AG04450 (cell line): Measurements from ENCODE around the gene CCDC88C. TPM values are rescaled to one million over a fixed set of nuclear protein-coding genes. Genes with fewer than 3 reads are reported as not detected.

Experiments used
- CTCF ChIA-PET: fragments of 300-600, 350-600 bp; formaldehyde crosslinking; extraction: SDS; loops from one replicate; lab custom pipeline; 2022; ENCODE audit warnings: antibody characterized with exemption, inconsistent platforms; lab: Charles Lee
- POLR2A ChIA-PET: fragments of 350-600 bp; formaldehyde crosslinking; extraction: SDS; loops from one replicate; lab custom pipeline; 2021; ENCODE audit warnings: antibody characterized with exemption, inconsistent platforms; lab: Yijun Ruan, JAX
- DNase-seq: peaks from one replicate; pipeline ENCODE4 v3.0.0-alpha.2; 2011; ENCODE audit warnings: low read depth, low spot score
- H3K27ac ChIP-seq: one replicate; pipeline ENCODE4 v1.5.1; 2012; ENCODE audit warnings: low read depth, low read length, control low read depth
- H3K27me3 ChIP-seq: one replicate; pipeline ENCODE4 v1.6.0; 2012; ENCODE audit warnings: low read length; ENCODE audit not compliant: control insufficient read depth, insufficient read depth
- H3K4me3 ChIP-seq: 2 replicates; pipeline ENCODE4 v1.5.1; 2011; ENCODE audit warnings: mild to moderate bottlenecking, low read depth, low read length, control low read depth
- H3K9me3 ChIP-seq: 2 replicates; pipeline ENCODE4 v1.5.1; 2012; ENCODE audit warnings: low read length; ENCODE audit not compliant: control insufficient read depth, insufficient read depth
- polyA plus RNA-seq: library from polyadenylated mRNA; depleted of rRNA; stranded (reverse); fragments of >200 nt; gene quantifications from 2 replicates; pipeline ENCODE4 v1.2.3, GENCODE V29; 2011
- TF ChIP-seq, protein P1 (sequence below): IDR thresholded peaks from 2 replicates; pipeline ENCODE4 v1.5.1; 2011; ENCODE audit warnings: low read depth, low read length, control low read depth, inconsistent platforms

CCDC88C gene
- polyA plus RNA-seq, 1 experiment = 0.01 TPM

DNA sequence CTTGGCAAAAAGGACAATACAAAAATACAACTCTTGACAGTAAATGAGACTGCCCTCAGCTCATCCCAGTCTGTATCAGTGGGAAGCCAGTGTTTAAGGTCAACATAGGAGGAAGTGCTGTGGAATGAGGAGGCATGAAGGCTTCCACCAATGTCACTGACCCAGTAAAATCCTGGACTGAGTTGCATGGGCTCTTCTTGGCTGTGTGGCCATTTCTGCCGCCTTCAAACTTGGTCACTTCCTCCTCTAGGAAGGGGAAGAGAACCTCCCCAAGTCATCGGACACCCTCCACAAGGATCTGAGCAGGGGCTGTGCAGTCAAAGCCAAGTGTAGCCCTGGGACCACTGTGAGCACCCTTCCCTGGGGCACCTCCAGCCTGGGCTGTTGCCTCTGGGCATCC is 185.0 kb downstream of the CCDC88C start:
- no peak for DNase-seq
- H3K27ac ChIP-seq = no peak overlapping the region
- TF ChIP-seq, protein P1, sequence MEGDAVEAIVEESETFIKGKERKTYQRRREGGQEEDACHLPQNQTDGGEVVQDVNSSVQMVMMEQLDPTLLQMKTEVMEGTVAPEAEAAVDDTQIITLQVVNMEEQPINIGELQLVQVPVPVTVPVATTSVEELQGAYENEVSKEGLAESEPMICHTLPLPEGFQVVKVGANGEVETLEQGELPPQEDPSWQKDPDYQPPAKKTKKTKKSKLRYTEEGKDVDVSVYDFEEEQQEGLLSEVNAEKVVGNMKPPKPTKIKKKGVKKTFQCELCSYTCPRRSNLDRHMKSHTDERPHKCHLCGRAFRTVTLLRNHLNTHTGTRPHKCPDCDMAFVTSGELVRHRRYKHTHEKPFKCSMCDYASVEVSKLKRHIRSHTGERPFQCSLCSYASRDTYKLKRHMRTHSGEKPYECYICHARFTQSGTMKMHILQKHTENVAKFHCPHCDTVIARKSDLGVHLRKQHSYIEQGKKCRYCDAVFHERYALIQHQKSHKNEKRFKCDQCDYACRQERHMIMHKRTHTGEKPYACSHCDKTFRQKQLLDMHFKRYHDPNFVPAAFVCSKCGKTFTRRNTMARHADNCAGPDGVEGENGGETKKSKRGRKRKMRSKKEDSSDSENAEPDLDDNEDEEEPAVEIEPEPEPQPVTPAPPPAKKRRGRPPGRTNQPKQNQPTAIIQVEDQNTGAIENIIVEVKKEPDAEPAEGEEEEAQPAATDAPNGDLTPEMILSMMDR = no peak
- H3K27me3 ChIP-seq = no peaks in the 10 kb centered on the region
- no peak overlapping the region for H3K4me3 ChIP-seq
- ChIA-PET CTCF (no interaction called here), POLR2A (no interaction called here)
- H3K9me3 ChIP-seq = peaks cover 16% of the 10 kb centered on the region

DNA sequence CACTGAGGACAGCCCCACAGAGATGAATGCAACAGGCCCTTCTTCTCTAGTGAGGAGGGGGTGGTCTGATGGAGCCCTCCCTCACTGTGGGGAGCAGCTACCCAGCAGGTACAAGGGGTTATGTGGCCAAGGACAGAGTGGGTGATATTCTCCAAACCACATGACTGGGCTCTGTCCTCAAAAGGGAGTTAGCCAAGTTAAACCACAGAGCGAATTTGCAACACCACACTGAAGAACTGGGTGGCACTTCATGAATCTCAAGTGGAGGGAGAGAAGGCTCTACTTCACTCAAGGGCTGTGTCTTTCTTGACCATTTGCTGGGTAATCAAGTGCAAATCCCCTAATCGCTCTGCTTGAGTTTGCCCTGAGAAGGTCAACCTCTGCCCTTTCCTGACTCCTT is 185.6 kb downstream of the CCDC88C start:
- Histone ChIP-seq H3K27ac (no peak overlapping the region), H3K9me3 (peaks cover 16% of the 10 kb centered on the region), H3K27me3 (no peaks in the 10 kb centered on the region), H3K4me3 (no peak overlapping the region)
- TF ChIP-seq, protein P1 = no peak
- DNase-seq = no peak
- CTCF ChIA-PET = no interaction called here
- POLR2A ChIA-PET = no interaction called here

DNA sequence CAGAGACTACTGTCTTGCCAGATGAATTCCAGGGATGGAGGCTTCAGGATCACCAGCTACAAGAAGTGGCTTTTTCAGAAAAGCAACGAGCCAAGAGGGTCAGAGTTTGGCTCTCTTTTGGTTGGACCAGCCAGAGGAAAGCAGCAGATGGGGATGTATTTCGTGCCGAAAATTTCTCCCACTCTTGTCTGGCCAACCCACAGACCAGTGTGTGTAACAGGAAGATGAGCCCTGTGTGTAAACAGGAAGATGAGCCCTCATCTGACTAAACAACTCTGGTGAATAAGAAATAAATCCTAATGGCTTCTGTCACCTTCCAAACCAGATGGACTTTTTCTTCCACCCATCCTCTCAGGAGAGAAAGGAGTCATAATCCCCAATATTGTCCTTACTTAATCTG is 186.2 kb downstream of the CCDC88C start:
- TF ChIP-seq, protein P1 = no peak
- no peaks in the 10 kb centered on the region for H3K27me3 ChIP-seq
- peaks cover 16% of the 10 kb centered on the region for H3K9me3 ChIP-seq
- ChIA-PET POLR2A (no interaction called here), CTCF (no interaction called here)
- no peak overlapping the region for H3K4me3 ChIP-seq
- H3K27ac ChIP-seq = no peak overlapping the region
- no peak for DNase-seq

DNA sequence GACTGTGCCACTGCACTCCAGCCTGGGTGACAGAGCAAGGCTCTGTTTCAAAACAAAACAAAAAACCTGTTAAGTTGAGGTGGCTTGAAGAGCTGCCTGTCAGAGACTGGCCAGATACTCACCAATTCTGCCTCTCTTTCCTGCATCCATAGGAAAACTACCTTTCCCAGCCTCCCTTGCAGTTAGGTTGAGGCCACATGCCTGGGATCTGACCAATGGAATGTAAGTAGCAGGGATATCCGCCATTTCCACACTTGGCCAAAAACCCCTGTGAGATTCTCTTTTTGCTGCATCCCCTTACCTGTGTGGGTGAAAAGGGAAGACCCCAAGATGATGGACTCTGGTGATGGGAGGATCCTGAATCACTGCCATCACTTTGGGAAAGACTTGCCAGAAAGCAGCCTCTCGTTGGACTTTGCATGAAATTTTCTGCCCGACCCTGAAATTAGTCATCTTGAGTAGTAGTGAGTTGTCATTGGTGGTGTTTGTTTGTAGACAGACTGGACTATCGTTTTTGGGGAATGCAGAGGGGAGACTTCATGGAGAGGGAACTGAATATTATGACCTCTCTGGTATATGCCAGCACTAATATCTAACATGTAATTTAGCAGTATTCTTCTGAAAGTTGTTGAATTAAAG is 187.1 kb downstream of the CCDC88C start:
- no peak for DNase-seq
- Histone ChIP-seq H3K27ac (no peak overlapping the region), H3K4me3 (no peak overlapping the region), H3K27me3 (no peaks in the 10 kb centered on the region), H3K9me3 (peaks cover 16% of the 10 kb centered on the region)
- POLR2A ChIA-PET = interaction anchor here (0.6 kb wide), 1 partner anchor 11 kb away, joined by 6 read pairs; no protein-coding TSS in a partner anchor
- TF ChIP-seq, protein P1 = no peak
- CTCF ChIA-PET = no interaction called here

DNA sequence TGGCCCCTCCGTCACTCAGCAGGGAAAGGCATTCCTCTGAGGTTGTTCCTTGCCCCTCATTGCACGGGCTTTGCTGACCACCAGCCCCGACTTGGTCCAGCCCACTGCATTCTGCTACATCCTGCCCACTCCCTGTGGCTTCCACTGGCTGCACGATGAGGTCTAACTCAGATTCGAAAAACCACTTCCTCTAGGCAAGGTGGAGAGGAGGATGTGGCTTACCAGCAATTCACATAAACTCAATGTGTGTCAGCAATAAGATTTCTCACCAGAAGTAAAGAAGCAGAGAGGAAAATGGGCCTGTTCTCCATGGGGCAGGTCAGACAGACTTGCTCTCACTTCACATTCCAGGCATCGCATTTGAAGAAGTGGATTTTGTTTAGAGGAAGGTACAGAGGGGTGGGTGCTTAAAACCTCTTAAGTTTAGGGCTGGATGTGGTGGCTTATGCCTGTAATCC is 187.8 kb downstream of the CCDC88C start:
- DNase-seq = no peak
- Histone ChIP-seq H3K4me3 (no peak overlapping the region), H3K9me3 (peaks cover 17% of the 10 kb centered on the region), H3K27me3 (no peaks in the 10 kb centered on the region), H3K27ac (no peak overlapping the region)
- TF ChIP-seq, protein P1 = no peak
- ChIA-PET CTCF (no interaction called here), POLR2A (no interaction called here)
